SK-N-DZ (cell line): Measurements from ENCODE around the gene WNT3A.

Experiments used
- DNase-seq: peaks from one replicate; pipeline ENCODE4 v3.0.0-alpha.2; 2015; ENCODE audit warnings: low spot score

Gene WNT3A

GRCh38 chr1:228070173-228070572 is 63.4 kb downstream of the WNT3A start:
- no peak for DNase-seq

DNA sequence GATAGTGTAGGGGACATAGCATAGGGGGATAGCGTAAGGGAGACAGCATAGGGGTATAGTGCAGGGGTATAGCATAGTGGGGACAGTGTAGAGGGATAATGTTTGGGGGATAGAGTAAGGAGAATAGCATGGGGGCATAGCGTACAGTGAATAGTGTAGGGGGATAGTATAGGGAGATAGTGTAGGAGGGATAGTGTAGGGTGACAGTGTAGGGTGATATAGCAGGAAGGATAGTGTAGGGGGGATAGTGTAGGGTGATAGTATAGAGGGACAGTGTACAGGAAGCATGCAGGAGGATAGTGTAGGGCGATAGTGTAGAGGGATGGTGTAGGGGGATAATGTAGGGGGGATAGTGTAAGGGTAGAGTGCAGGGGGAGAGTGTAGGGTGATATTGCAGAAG is 64.1 kb downstream of the WNT3A start:
- no peak for DNase-seq

DNA sequence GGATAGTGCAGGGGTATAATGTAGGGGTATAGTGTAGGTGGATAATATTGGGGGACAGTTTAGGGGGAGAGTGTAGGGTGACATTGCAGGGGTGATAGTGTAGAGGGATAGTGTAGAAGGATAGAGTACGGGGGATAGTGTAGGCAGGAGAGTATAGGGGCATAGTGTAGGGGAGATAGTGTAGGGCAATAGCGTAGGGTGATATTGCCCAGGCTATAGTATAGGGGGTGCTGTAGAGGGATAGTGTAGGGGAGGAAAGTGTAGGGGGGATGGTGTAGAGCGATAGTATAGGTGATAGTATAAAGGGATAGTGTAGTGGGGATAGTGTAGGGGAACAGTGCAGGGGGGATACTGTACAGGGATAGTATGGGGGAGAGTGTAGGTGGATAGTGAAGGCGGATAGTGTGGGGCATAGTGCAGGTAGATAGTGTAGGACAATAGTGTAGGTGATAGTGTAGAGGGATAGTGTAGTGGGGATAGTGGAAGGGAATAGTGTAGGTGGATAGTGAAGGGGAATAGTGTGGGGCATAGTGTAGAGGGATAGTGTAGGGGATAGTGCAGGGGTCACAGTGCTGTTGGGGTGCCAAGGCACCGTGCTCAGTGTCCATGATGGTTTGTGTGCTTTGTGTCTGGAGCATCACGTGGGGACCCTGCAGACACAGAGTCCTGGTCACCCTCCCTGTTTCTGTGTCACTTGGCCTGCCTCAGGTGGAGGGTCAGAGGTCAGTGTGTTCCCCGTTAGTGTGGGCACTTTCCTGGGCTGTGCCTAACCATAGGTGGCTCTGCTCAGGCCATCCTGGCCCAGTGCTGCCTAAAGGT is 65.2 kb downstream of the WNT3A start:
- DNase-seq, result no peak

- DNase-seq, result no peak
These were observed 65.9 kb downstream of the WNT3A start for GRCh38 chr1:228072658-228073043.

DNA sequence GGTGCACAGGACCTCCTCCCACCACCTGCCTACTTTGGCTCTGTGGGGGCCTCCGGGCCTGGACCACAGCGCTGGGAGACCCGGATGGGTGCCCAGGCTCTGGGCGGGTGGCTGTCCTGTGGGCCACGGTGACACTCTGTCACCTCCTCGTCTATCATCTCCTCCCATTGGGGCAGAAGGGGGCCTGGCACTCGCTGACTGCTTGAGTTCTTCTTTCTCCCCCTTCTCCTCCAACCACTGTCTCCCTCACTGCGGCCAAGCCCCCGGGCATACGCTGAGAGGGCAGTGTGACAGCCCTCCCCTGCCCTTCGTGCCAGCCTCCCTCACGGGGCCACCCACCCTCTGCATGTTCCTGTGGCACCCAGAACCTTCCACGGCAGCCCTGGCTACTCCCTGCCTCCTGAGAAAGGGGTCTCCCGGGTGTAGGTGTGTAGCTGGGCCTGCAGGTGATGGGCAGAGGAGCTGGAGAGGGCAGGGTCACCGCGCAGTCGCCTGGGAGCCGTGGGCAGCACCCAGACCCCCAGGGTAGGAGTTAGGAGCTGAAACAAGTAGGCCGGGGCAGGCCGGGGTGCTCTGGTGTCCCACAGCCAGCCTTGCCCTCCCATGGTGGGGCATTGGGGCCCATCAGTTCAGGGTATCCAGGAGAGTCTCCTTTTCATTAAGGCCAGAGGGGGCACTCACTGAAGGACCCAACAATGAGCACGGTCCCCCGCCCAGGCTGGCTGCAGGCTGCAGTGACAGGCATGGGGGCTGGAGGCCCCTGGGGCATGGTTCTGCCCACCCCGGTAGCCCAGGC is 66.5 kb downstream of the WNT3A start:
- DNase-seq, result no peak

DNA sequence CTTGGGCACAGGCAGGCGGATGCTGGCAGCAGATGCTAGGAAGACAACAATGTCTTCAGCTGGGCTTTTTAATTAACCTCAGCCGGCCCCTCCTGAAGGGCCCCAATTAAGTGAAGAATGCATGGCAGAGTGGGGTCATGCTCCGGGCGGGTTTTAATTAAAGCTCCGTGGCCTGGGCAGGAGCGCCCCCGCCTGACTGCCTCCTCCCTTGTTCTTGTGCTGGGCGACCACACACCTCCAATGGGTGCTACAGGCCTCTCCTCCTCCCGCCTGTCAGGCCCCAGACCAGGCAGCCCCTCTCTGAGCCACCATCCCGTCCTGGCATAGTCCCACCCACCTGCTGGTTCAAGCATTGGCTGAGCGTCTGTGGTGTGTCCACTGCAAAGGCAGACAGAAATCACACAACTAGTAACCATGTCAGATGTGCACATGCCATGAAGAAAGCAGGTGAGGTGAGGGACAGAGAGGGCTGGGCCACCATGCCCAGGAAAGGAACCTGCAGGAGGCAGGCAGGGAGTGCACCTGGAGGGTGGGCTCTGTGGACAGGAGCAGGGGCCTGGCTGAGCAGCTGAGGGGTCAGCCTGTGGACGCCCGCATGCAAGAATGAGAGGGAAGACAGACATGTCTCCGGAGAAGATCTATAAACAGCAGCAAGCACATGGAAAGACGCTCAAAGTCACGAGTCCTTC is 67.2 kb downstream of the WNT3A start:
- DNase-seq, result peak; percentile 73

GRCh38 chr1:228074954-228075730 is 68.3 kb downstream of the WNT3A start:
- DNase-seq, result no peak

DNA sequence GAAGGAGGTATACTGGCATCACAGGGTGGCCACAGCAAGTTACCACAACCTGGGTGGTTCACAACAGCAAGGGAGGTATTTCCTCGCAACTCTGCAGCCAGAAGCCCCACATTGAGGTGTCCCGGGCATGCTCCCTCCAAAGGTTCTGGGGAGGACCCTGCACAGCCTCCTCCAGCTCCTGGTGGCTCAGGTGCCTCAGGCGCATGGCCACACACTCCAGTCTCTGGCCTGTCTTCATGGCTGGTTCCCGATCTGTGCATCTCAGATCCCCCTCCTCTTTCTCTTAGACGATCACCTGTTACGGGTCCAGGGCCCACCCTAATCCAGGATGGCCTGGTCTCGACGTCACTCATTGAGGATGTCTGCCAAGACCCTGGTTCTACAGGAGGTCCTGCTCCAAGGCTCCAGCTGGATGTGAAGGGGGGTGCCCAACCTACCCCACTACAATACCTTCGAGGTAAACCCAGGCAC is 69.0 kb downstream of the WNT3A start:
- no peak for DNase-seq

- DNase-seq, result no peak
These were observed 70.1 kb downstream of the WNT3A start for GRCh38 chr1:228076796-228077430.

DNA sequence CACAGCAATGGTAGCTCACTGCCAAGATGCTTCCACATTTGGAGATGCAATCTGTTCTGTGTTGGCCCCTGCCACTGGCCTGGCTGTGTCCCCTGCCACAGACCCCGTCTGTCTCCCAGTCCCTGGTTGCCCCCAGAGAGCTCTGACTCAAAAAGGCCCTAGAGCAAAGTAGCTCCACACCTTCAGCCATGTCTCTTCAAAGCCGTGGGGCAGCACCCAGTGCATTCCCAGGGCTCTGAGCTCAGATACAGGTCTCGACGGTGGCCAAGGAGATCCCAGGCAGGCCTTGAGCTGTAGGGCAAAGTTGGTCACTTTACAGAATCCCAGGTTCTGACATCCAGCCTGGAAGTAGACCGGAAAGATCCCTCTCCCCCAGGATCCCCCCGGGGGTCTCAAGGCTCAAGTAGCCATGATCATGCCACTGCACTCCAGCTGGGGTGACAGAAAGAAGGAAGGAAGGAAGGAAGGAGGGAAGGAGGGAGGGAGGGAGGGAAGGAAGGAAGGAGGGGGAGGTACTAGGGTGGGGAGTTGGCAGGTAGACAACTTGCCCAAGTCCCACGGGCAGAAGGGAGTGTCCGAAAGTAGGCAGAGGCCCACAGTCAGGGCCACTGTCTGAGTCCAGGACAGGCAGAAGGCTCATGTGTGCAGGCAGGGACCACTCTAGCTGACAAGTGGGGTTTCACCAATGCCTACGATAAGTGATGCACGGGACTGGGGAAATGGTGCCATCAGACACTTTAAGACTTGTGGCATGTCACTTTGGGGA is 71.0 kb downstream of the WNT3A start:
- DNase-seq, result no peak

DNA sequence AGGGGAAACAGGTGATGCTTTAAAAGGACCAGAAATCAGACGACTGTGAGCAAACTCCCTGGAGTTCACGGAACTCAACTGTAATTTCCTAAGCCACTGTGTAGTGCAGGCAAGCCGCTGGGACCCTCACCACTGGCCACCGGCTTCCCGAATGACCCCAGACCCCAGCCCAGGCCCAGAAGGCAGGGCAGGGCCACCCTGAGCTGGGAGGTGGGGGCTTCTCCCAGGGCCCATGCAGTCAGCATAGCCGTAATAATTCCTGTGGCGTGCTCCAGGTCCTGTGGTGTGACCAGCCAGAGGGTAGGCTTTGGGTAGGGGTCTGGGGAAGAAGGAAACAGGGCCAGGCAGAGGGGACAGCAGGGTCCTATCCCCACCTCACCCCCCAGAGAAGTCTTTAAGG is 72.2 kb downstream of the WNT3A start:
- DNase-seq, result no peak

- DNase-seq, result no peak
These were observed 72.9 kb downstream of the WNT3A start for GRCh38 chr1:228079601-228080263.

- no peak for DNase-seq
These were observed 74.3 kb downstream of the WNT3A start for GRCh38 chr1:228081144-228081543.

- DNase-seq, result peak; percentile 66
These were observed 74.9 kb downstream of the WNT3A start for GRCh38 chr1:228081578-228082213.

GRCh38 chr1:228082214-228082917 is 75.6 kb downstream of the WNT3A start, which contains the start of gene ARF1:
Gene ARF1 (plus strand): TSS chr1:228082708. CDS start chr1:228097115, 14,407 bp downstream.
- DNase-seq, result peak; percentile 89

GRCh38 chr1:228082918-228083870 is 76.4 kb downstream of the WNT3A start:
- DNase-seq, result no peak

DNA sequence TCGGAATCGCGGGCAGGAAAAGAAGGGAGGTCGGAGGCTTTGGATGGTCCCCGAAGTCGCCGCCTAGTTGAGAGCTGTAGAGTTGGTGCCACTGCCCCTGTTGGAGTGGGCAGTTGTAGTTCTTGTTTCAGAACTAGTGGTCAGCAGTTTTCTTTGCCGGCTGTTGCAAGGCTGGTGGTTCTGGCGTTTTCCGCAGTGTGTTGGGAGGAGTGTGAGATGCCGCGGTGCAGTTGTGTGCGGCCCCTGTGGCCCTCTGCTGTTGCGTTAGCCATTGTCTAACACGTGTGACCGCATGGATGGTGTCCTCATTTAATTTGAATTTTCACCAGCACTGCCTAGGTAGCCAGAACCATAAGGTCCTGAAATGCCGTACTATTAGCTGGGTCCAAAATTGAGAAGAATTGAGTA is 77.1 kb downstream of the WNT3A start:
- DNase-seq, result no peak
